ENCODE results near the gene KRTAP27-1.

KRTAP27-1 gene, protein sequence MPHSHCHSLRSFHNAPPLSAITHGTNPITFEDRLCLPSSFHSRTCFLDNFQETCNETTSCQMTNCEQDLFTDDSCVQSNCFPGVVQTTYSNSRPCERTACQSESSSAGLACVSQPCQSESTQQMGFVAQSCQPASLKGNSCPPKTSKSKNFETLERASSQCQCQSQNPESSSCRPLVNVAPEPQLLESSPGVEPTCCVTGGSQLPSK

DNA sequence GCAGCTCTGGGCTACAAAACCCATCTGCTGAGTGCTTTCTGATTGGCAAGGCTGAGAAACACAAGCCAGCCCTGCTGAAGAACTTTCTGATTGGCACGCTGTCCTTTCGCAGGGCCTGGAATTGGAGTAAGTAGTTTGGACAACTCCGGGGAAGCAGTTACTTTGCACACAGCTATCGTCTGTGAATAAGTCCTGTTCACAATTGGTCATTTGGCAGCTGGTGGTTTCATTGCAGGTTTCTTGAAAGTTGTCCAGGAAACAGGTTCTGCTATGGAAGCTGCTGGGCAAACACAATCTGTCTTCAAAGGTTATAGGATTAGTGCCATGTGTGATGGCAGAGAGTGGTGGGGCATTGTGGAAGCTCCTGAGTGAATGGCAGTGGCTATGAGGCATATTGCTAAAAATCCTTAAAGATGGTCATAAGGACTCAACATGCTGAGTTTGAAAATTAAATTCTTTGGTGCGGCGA, at the start of gene KRTAP27-1:
TSS of gene KRTAP27-1 (minus strand) at position 419 of the 469 bp plus-strand sequence. CDS start at position 393, 26 bp downstream.
- DNase-seq, result no peak

DNA sequence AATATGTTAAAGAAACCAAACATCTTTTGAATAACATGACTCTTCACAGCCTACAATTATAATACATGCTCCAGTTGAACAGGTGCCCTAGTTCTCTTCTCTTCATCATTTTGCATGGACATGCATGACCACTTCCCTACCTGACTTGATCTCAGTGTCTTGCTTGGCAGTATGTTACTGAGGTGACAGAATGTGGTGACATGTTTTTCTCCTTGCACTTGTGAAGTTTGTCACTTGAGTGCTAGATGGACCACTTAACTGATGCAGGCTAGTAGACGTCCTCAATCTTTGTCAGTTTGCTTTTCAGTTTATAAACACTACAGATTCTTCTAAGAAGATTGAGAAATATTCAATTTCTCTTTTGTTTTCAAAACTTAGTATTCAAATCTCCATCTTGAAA, 44.7 kb upstream of the KRTAP27-1 start:
- DNase-seq, result no peak

DNA sequence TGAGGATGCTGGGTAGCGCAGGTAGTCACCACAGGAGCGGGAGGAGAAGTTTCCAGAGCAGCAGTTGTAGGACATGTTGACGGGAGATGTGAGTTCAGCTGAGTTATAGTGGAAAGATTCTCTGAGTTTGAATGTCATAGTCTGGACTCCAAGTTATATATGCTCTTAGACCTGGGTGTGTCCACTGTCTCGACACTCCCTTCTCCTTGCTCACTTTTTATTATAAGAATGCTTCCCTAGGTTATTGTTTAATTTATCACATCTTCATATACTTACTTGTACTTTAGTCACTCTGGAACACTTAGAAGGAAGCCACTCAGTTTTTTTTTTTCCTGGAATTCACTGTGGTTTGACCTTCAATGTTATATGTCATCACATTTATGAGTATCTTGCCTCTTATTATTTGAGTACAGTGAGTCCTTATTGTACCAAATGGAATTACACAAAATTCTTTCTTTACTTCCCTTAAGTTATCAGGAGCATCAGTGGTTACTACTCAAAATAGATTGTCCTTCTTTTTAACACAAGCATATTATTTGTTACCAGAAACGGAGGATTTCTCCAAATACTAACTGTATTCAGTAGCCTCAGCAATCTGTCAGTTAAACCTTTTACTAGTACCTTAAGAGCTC, 34.8 kb upstream of the KRTAP27-1 start, which contains the start of gene KRTAP13-2:
TSS of gene KRTAP13-2 (minus strand) at position 133 of the 632 bp plus-strand sequence. CDS start at position 75, 58 bp downstream.
- DNase-seq, result no peak

DNA sequence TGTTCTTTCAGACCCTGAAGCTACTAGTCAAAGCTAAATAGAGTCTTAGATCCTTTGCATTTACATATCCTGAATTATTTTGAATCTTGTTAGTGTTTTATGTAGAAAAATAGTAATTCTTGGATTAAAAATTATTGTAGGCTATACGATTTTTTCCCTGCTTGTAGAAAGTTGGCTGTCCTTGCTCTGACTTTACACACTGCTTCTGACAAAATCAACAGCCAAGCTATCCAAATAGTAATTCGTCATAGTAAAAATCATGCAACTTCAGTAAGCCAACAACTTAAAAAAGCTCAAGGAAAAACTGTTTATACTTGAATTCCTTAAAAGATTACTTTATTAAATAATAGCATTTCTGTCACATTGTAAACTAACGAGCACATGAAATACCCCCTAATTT, 18.4 kb upstream of the KRTAP27-1 start:
- no peak for DNase-seq

DNA sequence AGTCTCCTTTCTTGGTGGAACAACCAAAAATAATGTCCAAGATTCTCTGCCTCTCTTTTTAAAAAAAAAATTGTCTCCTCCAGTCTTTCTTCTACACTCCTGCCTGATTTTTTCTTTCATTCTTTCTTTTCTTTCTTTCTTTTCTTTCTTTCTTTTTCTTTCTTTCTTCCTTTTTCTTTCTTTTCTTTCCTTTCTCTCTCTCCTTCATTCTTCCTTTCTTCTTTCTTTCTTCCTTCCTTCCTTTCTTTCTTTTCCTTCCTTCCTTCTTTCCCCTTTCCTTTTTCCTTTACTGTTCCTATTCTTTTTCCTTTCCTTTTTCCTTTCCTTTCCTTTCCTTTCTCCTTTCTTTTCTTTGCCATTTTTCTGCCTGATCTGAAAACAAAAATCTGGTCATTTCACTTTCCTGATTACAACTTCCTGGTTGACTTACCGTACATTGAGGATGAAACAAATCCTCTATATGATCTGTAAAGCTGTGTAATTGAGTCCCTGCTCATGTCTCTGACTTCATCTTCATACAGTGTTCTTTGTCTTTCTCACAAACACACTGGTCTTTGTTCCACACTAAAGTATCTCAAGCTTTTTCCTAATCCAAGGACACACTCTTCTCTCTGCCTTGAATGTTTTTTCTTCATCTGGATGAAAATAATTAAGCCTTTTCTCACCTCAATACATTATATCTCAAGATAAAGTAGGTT, 17.0 kb upstream of the KRTAP27-1 start:
- DNase-seq, result no peak

DNA sequence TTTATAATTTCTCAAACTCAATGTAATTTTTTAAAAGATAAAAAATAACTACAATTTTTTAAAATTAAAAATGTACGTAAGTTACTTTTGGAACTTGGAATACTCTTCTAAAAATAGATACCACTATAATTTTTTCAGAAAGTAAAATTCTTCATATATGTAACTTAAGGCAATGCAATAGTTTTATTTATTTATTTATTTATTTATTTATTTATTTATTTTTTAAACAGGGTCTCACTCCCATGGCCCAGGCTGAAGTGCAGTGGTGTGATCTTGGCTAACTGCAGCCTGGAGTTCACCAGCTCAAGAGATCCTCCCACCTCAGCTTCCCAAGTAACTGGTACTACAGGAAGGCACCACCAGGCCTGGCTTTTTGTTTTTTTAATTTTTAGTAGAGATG, 14.0 kb upstream of the KRTAP27-1 start:
- DNase-seq, result no peak

DNA sequence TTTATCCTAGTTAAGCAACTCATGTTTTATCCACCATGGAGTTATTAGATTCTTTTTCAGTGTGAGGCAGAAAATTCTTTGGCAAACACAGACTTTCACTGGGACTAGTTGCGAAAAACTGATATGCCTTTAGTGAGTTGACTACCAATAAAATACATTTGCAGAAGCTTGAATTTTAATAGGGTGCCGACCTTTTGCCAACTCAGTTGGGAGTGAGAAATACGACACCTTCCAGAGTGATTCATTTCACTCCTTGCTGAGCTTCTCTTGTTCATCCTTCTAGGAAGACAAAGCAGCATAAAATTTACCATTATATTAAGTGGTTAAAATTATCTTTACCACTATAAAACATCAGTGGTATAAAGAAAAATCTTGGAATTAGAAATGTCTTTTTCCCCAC, 12.1 kb upstream of the KRTAP27-1 start:
- no peak for DNase-seq

DNA sequence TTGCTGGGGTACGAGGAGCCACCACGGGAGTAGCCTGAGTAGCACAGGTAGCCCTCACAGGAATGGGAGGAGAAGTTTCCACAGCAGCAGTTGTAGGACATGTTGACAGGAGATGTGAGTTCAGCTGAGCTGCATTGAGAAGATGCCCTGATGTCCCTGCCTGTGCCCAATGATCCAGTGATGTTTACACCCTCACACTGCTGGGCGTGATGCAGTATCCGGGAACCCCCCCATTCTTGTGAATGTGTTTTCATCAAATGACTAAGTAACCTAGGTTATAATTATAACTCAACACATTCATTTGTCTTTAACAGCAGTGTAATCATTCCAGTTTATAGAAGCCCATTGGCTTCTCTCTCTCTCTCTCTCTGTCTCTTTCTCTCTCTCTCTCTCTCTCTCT, 11.0 kb upstream of the KRTAP27-1 start, which contains the start of gene KRTAP23-1:
TSS of gene KRTAP23-1 (minus strand) at position 101 of the 400 bp plus-strand sequence. CDS start at position 101, 0 bp downstream.
- DNase-seq, result no peak

DNA sequence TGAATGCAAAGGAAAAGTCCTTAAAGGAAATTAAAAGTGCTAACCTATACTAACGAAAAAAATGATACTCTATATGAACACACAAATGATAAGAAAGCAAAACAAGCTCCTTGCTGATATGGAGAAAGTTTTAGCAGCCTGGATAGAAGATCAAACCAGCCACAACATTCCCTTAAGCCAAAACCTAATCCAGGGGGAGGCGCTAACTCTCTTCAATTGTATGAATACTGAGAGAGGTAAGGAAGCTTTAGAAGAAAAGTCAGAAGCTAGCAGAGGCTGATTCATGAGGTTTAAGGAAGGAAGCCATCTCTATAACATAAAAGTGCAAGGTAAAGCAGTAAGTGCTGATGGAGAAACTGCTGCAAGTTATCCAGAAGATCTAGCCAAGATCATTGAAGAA, 7.5 kb upstream of the KRTAP27-1 start:
- no peak for DNase-seq

DNA sequence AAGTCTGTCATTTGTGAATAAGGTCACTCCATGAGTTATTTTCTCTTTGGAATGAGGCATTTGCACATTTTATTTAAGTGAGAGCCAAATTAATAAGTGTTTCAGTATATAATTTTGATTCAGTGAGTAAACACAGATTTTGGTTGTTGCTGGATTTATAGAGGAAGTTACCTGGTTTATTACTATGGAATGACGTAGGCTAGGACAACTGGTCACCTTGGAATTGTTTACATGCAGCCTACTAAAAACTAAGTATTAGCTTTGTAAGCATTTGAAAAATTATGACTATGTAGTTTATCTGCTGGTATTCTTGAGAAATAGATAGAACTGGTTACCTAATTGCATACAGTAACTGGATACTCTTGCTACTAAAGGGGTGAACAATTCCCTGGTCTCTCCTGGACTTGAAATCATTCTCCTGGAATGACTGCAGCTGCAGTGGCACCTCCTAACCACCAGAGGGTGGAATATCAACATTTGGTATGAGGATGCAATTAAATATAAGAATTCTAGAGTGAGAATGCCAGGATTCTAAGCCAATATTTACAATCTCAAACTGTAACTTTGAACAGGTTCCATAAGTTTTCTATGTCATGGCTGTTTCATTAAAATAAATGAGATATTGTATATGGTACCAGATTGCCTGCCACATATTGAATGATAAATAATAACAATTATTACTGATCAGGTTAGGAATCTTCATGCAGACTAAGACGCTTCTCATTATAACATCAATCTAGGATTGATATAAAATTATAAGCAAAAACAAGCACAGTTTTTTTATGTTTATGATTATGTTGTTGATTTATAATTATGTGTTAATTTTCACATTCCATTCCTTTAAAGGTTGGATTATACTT, 3.5 kb upstream of the KRTAP27-1 start:
- DNase-seq, result peak; percentile 3

DNA sequence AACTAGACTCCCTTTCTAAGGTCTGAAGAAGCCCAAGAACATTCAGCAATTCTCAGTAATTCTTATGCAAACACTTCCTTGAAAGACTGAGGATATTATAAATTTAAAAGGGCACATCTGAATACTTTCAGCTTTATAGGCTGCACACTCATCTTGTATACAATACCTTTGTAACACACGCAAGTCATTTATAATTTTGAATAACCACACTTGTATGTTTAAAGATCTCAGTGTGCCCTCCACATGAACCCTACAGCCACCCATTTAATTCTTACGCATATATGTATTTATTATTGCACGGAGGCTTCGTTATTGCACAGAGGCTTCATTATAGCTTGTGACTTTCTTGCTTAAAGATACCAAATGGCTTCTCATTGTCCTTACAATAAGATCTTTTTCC, 1.2 kb upstream of the KRTAP27-1 start:
- no peak for DNase-seq

DNA sequence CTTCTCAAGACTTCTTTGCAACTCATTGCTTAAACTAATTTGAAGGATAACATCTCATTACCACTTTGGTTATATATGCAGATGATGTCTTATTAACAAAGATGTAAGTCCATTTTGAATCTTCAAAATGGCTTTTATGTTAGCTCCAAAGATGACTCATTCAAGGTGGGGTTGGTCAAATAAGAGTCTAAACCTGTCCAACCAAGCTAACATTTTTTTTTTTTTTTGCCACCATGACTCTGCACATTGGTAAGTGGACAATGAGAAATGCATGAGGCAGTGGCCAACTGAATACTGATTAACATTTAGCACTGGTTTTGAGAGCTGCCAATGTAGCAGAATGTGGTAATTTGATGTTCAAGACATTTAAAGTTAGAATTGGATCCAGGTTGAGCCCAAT, 278 bp upstream of the KRTAP27-1 start:
- DNase-seq, result no peak

DNA sequence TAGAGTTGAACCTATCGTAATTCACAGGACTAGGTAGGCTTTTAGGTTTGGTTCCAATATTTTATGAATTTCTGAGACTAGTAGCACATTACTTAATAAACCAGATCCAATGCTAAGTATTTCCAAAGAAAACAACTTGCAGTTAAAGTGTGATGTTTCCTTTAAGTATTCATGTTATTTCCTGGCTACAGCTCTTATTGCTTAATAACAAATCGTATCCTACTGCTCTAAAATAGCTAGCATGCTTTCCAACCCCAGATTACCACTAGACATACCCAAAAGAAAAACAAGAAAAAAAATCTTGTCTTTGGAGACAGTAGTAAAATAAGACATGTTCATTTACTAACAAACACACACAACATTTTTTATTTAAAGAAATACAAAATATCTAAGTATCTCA, 898 bp downstream of the KRTAP27-1 start:
- DNase-seq, result no peak

DNA sequence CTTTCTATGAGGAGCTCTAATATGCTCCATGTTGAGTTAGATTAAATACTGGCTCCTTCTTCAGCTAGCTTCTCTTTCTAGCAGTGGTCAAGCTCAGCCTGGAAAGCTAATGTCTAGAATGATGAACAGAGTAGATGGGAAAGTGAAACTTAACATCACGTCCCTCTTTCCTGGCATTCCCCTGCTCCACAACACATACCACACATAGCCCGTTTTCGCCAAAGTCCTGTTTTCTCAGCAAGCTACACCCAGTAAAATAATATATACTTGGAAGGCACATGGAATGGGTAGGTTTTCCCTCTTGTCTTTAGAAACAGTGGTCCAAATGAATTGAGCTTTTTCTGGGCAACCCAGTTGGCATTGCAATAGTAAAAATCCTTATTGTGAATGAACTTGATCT, 3.8 kb downstream of the KRTAP27-1 start:
- DNase-seq, result no peak

DNA sequence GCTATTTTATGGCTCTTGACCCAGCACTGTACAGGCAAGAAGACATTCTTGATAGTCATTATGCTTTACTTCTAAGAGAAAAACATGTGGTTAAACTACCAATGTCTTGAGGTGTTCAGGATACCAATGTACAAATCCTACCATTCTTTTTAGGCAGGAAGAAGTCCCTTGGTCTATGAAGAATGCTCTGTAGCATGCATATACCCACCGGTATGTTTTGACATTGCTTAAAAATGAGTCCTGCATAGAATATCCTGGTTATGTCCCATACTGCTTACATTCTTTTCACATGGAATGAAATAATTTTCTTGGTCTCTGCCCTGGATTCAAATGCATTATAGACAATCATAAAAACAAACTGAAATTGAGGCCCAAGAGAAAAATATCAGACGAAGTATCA, 4.8 kb downstream of the KRTAP27-1 start:
- DNase-seq, result no peak

DNA sequence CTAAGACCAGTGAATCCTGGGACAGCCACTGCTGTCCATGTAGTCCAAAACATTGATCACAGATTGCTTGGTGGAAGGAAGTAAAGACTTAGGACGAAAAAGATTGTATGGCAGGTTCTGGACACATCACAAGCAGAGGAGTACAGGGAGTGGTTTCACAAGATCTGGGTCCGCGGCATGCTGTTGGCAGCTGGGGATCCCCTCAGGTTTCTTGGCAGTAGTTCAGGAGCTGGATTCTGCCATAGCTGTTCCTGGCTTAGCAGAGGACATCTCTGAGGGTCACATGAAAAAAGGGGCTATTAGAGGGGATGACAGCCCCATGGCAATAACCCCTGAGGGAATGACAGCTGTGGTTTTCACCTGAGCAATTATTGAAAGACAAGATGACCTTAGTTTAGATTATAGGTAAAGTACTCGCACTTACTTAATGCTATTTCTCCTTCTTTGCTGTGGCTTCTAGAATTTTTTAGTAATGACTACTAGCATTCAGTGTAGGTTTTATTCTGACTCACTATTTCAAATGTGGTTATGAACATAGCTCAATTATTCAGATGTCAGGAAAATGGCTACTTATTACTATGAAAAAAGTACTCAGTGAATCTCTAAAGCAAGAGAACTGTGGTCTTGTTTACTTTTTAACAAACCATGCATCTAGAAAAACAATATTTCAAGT, 8.2 kb downstream of the KRTAP27-1 start:
- DNase-seq, result no peak

DNA sequence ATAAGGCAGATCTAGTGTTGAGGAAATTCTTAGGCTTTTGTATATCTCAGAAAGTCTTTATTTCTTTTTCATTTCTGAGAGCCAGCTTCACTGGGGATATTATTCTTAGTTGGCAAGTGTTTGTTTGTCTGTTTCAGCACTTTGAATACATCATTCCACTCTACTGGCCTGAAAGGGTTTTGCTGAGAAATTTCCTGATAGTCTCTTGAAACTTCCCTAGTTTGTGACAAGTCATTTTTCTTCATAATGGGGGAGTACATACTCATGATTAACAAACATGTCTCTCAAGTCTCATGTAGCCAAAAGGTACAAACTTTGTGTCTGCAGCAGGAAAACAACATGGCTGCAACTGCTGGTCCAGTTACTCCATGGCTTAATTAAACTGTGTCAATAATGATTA, 11.1 kb downstream of the KRTAP27-1 start:
- DNase-seq, result no peak

DNA sequence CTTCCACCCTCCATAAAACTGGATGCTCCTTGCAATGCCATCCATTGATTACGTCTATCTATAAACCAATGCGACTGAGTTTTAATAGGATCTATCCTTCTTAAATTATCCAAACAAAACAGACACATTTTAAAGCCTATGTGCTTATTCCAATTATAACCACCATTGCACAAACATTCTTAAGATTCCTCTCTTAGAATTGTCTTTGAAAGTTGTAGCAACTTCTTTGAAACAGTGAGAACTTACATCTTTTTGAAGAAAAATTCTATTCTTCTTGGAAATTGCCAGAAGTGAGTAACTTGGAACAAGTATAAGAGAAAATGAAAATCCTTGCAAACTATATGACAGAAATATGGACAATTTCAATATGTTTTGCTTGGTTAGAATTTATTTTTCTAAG, 17.3 kb downstream of the KRTAP27-1 start, which contains the start of gene KRTAP26-1:
TSS of gene KRTAP26-1 (minus strand) at position 101 of the 400 bp plus-strand sequence. CDS start 280 bp downstream, outside the sequence.
- no peak for DNase-seq

DNA sequence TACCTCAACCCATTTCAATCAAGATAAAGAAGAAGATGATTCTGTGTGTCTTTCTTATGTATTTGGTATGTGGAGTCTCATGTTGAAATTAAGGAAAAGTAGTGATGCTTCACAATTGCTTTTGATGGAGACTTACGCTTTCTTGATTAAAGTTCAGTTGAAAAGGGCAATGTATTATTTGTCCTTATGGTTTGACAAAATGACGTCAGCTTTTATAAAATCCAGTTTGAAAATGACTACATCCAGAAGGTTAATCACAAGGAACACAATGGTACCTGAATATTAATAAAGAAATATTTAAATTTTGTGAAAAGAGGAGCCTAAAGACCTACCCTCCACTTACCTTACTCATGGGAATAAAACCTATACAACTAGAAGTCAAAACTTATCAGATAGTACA, 21.8 kb downstream of the KRTAP27-1 start:
- no peak for DNase-seq

DNA sequence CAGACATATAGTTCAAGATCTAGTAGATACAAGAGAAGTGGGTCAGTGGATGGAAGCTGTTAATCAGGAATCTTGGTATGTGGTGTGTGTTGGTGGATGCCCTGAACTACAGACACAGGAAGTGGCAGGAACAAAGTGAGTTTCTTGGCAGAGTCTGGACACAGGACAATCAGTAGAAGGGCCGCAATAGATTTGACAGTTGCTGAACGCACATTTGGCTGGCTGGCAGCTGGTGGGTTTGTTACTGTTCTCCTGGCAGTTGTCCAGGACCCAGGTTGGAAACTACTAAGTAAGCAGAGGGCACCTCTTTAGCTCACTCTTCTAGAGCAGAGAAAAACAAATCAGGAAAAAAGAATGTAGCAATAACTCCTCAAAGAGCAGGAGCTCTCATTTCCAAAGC, 30.6 kb downstream of the KRTAP27-1 start:
- DNase-seq, result no peak

DNA sequence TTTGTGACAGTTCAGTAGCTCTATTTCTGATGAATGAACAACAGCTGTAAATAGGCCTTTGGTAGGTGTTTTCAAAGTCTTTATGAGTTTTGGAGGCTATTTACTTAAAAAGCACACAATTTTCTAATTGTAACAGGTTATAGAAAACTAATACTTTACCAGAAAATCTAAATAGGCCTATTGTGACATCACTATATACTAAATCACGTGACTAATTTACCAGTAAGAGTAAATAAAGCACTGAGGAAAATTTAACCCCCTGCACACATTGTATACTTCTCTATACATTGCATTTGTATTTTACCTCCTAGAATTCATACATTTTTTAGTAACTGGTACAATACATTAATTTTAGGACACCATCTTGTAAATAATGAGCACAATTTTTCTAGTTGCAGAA, 32.4 kb downstream of the KRTAP27-1 start:
- DNase-seq, result no peak

DNA sequence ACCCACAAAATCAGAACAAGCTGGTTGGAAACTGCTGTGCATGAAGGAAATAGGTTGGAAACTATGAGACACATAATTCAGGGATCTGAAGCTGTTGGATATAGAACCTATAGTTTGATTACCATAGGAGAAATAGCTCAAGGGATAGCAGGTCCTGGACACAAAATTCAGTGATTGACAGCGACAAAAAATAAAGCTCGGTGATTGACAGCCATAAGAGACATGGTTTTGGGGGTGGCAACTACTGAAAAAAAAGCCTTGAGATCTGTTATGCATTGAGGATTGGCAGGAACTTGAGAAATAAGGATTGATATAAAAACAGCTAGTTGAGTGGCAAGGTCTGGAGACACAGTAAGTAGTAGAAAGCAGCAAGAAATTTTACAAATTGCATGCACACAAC, 48.3 kb downstream of the KRTAP27-1 start, which contains the start of gene KRTAP25-1:
TSS of gene KRTAP25-1 (minus strand) at position 300 of the 400 bp plus-strand sequence. CDS start at position 276, 24 bp downstream.
- no peak for DNase-seq
